WTC11 (cell line): Measurements from ENCODE around the gene CDX1. TPM values are rescaled to one million over a fixed set of nuclear protein-coding genes. Genes with fewer than 3 reads are reported as not detected.

Experiments
- total RNA-seq: library from RNA; stranded (reverse); gene quantifications from 3 replicates; pipeline ENCODE4 v1.2.3, GENCODE V29; 2021

The CDX1 gene
- total RNA-seq, 1 experiment from 2014 or later, result 0.13 TPM

Other genes starting within 250 kb of the CDX1 start
- gene PDE6A, start 222.0 kb upstream of the CDX1 start, total RNA-seq, result not detected in 3 replicates
- 10.8 to 11.1 TPM (median 11.1 TPM) in 3 replicates for gene SLC26A2, start 206.0 kb upstream of the CDX1 start, total RNA-seq
- 2.1 to 3.2 TPM (median 2.8 TPM) in 3 replicates for gene TIGD6, start 166.1 kb upstream of the CDX1 start, total RNA-seq
- 27.8 to 31.6 TPM (median 31.4 TPM) in 3 replicates for gene HMGXB3, start 166.0 kb upstream of the CDX1 start, total RNA-seq
- 0.07 to 0.20 TPM (median 0.14 TPM) in 3 replicates for gene CSF1R, start 80.2 kb upstream of the CDX1 start, total RNA-seq
- gene PDGFRB, start 10.9 kb upstream of the CDX1 start, total RNA-seq, result 5.0 to 7.9 TPM (median 5.1 TPM) in 3 replicates
- 0.04 TPM in 1 of 3 replicates, not detected in the others for gene SLC6A7, start 23.3 kb downstream of the CDX1 start, total RNA-seq
- gene CAMK2A, start 123.0 kb downstream of the CDX1 start, total RNA-seq, result 0.13 to 0.16 TPM (median 0.14 TPM) in 3 replicates
- 5.9 to 6.9 TPM (median 6.6 TPM) in 3 replicates for gene ARSI, start 136.1 kb downstream of the CDX1 start, total RNA-seq
- 130 to 174 TPM (median 133 TPM) in 3 replicates for gene TCOF1, start 190.9 kb downstream of the CDX1 start, total RNA-seq
- 28.2 to 47.6 TPM (median 44.3 TPM) in 3 replicates for gene CD74, start 246.1 kb downstream of the CDX1 start, total RNA-seq